COLO668 (cell line): Measurements from ENCODE around the gene SLC17A8.
"Not testable (repeated sequence)": the region's sequence is repeated elsewhere in the genome, so short reads cannot be mapped to it uniquely, and the experiment has no call there.

Experiments used
- DNase-seq: peaks from one replicate; lab custom pipeline; 2025; ENCODE audit not compliant: unreplicated experiment; lab: John Stamatoyannopoulos, UW

Gene SLC17A8

GRCh38 chr12:100422646-100423045 is 65.8 kb downstream of the SLC17A8 start:
- no peak for DNase-seq

- no peak for DNase-seq
Measured at GRCh38 chr12:100426145-100426544, 69.3 kb downstream of the SLC17A8 start.

- DNase-seq = no peak
Measured at GRCh38 chr12:100427078-100427477, 70.2 kb downstream of the SLC17A8 start.

- not testable (repeated sequence) for DNase-seq
Measured at GRCh38 chr12:100430251-100430650, 73.4 kb downstream of the SLC17A8 start.

GRCh38 chr12:100433701-100434100 is 76.8 kb downstream of the SLC17A8 start:
- no peak for DNase-seq

- DNase-seq = no peak
Measured at GRCh38 chr12:100434177-100434576, 77.3 kb downstream of the SLC17A8 start.

- DNase-seq = no peak
Measured at GRCh38 chr12:100435957-100436356, 79.1 kb downstream of the SLC17A8 start.

GRCh38 chr12:100437038-100437841 is 80.4 kb downstream of the SLC17A8 start:
- DNase-seq = no peak

GRCh38 chr12:100439797-100440196 is 82.9 kb downstream of the SLC17A8 start:
- DNase-seq = no peak

- DNase-seq = no peak
Measured at GRCh38 chr12:100442403-100442802, 85.5 kb downstream of the SLC17A8 start.

GRCh38 chr12:100443434-100443833 is 86.6 kb downstream of the SLC17A8 start:
- DNase-seq = no peak

GRCh38 chr12:100445081-100445481 is 88.2 kb downstream of the SLC17A8 start:
- DNase-seq = no peak

- no peak for DNase-seq
Measured at GRCh38 chr12:100447381-100447780, 90.5 kb downstream of the SLC17A8 start.

- no peak for DNase-seq
Measured at GRCh38 chr12:100448656-100449055, 91.8 kb downstream of the SLC17A8 start.

GRCh38 chr12:100450735-100451134 is 93.9 kb downstream of the SLC17A8 start:
- no peak for DNase-seq

- DNase-seq = no peak
Measured at GRCh38 chr12:100453951-100454350, 97.1 kb downstream of the SLC17A8 start.

- no peak for DNase-seq
Measured at GRCh38 chr12:100455896-100456295, 99.0 kb downstream of the SLC17A8 start.

- no peak for DNase-seq
Measured at GRCh38 chr12:100458191-100458590, 101.3 kb downstream of the SLC17A8 start.

GRCh38 chr12:100460702-100461101 is 103.8 kb downstream of the SLC17A8 start:
- DNase-seq = no peak

- no peak for DNase-seq
Measured at GRCh38 chr12:100461330-100461973, 104.6 kb downstream of the SLC17A8 start.

GRCh38 chr12:100463661-100464060 is 106.8 kb downstream of the SLC17A8 start:
- no peak for DNase-seq

- DNase-seq = no peak
Measured at GRCh38 chr12:100464529-100464928, 107.7 kb downstream of the SLC17A8 start.
